ENCODE results near the gene PSME3IP1. TPM values are rescaled to one million over a fixed set of nuclear protein-coding genes. Genes with fewer than 3 reads are reported as not detected.

Gene PSME3IP1
- total and polyA plus RNA-seq, 2 of the 4 experiments (the other 2 are of a cell fraction), result 50.2 to 75.2 TPM

DNA sequence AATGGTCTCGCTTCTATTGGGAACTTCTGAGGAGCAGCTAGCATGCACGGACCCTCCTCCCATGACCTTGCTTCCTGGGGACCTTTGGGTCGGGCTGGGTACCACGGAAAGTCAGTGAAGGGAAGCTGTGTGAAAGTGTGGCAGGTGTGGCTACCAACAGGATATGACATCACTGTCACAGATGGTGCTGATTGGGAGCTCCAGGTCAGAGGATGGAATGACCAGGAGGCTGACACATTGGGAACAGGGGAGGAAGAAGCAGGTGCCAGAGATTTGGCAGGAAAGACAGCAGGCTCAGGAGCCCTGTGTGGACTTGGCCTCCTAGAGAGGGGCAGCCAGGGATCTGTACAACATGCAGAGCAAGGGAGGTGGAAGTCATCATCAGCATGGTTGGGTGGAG, 59.4 kb downstream of the PSME3IP1 start:
- no peak overlapping the region for H3K23ac ChIP-seq (ENCODE audit: low read depth, low read length)
- H3K4me1 ChIP-seq (ENCODE audit: control insufficient read depth, insufficient read depth, low read length), result no peaks in the 10 kb centered on the region
- DNase-seq (no peak), ATAC-seq (ENCODE audit: low read depth) (no peak)
- H3K18ac ChIP-seq (ENCODE audit: low read depth, low read length), result no peak overlapping the region
- H4K8ac ChIP-seq (ENCODE audit: low read depth in 2 of 2, low read length in 2 of 2), result no peak overlapping the region
- in situ Hi-C loops (cut with MboI; ENCODE audit: low sequenced_read_pairs) (no loop called here), dilution Hi-C loops (cut with HindIII; ENCODE audit: low sequenced_read_pairs, unreplicated experiment) (no loop called here), intact Hi-C loops (cut with micrococcal nuclease) (no loop called here)
- POLR2A ChIA-PET (ENCODE audit: unreplicated experiment), result no interaction called here
- CTCF ChIA-PET, result no interaction called here
- no peak overlapping the region for H3K4ac ChIP-seq (ENCODE audit: low read depth, low read length)
- H3K36me3 ChIP-seq (ENCODE audit: control insufficient read depth, insufficient read depth, low read length), result peaks cover 4% of the 10 kb centered on the region; the same call in 1 of the 2 replicates
- H2AK5ac ChIP-seq (ENCODE audit: low read depth, low read length), result no peak overlapping the region
- H2AFZ ChIP-seq (replicated peaks; ENCODE audit: low read length, poor library complexity), result no peak overlapping the region
- no peak overlapping the region for H2AK9ac ChIP-seq (replicated peaks; ENCODE audit: low read depth, low read length, poor library complexity)
- H4K5ac ChIP-seq (ENCODE audit: low read depth, low read length), result no peak overlapping the region
- no peaks in the 10 kb centered on the region for H3K9me3 ChIP-seq (ENCODE audit: control insufficient read depth, insufficient read depth, low read length)
- no peak overlapping the region for H4K91ac ChIP-seq (ENCODE audit: insufficient read depth, low read depth, low read length)
- H2BK15ac ChIP-seq (ENCODE audit: low read depth, low read length), result no peak overlapping the region
- H2BK120ac ChIP-seq (ENCODE audit: low read depth, low read length), result no peak overlapping the region
- no peak overlapping the region for H3K9ac ChIP-seq (ENCODE audit: low read depth, low read length)
- H3K4me2 ChIP-seq (ENCODE audit: low read depth, low read length), result no peak overlapping the region
- H4K20me1 ChIP-seq (ENCODE audit: insufficient read depth, low read length), result no peaks in the 10 kb centered on the region
- no TSS peak for BruUV-seq (replicated peaks)
- no peaks in the 10 kb centered on the region for H3K79me1 ChIP-seq (ENCODE audit: low read depth in 1 of 2, low read length in 2 of 2)
- no peak overlapping the region for H2BK5ac ChIP-seq (ENCODE audit: low read depth, low read length, poor library complexity, severe bottlenecking)
- H3K9me1 ChIP-seq (ENCODE audit: insufficient read depth, low read length), result peaks cover 12% of the 10 kb centered on the region; the same call in 1 of the 2 replicates
- H3K4me3 ChIP-seq (ENCODE audit: insufficient read depth, low read depth, low read length), result no peak overlapping the region
- TF ChIP-seq MAZ (IDR thresholded peaks at IDR 0.05; ENCODE audit: borderline replicate concordance, low read depth, low read length), result no peak
- no peak for TF ChIP-seq POLR2A (IDR thresholded peaks at IDR 0.05; ENCODE audit: low read depth, low read length)
- TF ChIP-seq, protein P1, sequence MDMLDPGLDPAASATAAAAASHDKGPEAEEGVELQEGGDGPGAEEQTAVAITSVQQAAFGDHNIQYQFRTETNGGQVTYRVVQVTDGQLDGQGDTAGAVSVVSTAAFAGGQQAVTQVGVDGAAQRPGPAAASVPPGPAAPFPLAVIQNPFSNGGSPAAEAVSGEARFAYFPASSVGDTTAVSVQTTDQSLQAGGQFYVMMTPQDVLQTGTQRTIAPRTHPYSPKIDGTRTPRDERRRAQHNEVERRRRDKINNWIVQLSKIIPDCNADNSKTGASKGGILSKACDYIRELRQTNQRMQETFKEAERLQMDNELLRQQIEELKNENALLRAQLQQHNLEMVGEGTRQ (IDR thresholded peaks at IDR 0.05; ENCODE audit: low read depth, low read length), result no peak
- TF ChIP-seq NFE2L2 (IDR thresholded peaks at IDR 0.05; ENCODE audit: low read depth, low read length), result no peak
- TF ChIP-seq FOS (IDR thresholded peaks at IDR 0.05; ENCODE audit: low read depth, low read length), result no peak
- TF ChIP-seq MAFK (IDR thresholded peaks at IDR 0.05; ENCODE audit: low read depth, low read length), result no peak
- TF ChIP-seq RCOR1 (IDR thresholded peaks at IDR 0.05; ENCODE audit: insufficient replicate concordance, low read length), result no peak
- TF ChIP-seq CEBPB (IDR thresholded peaks at IDR 0.05; ENCODE audit: low read depth, low read length), result no peak
- no peak for TF ChIP-seq SMC3 (IDR thresholded peaks at IDR 0.05; ENCODE audit: low read depth, low read length)
- H3K14ac ChIP-seq (replicated peaks; ENCODE audit: low read depth, low read length), result no peak overlapping the region
- 100% methylated on average over 1 of the region's 4 CpGs; no CpG with 5 or more reads in 1 of the 2 experiments for WGBS, 2 experiments (ENCODE audit: extremely low coverage in 2 of 2, insufficient read length in 1 of 2)
- H3K56ac ChIP-seq (ENCODE audit: extremely low read depth, insufficient read depth, low read length), result no peak overlapping the region
- no peak overlapping the region for H3K27ac ChIP-seq (ENCODE audit: insufficient read depth, low read length)
- no peaks in the 10 kb centered on the region for H3K27me3 ChIP-seq (ENCODE audit: control insufficient read depth, insufficient read depth, low read length)
- no peak overlapping the region for H2BK20ac ChIP-seq (ENCODE audit: low read depth, low read length)
